ENCODE data around the gene RBM20. TPM values are rescaled to one million over a fixed set of nuclear protein-coding genes. Genes with fewer than 3 reads are reported as not detected.

Gene RBM20
- total RNA-seq, 1 donor: under 0.01 TPM

- no peak for DNase-seq (ENCODE audit: low read depth in 2 of 3, low spot score in 2 of 3)
Measured at GRCh38 chr10:110822712-110823311, 178.7 kb downstream of the RBM20 start.

DNA sequence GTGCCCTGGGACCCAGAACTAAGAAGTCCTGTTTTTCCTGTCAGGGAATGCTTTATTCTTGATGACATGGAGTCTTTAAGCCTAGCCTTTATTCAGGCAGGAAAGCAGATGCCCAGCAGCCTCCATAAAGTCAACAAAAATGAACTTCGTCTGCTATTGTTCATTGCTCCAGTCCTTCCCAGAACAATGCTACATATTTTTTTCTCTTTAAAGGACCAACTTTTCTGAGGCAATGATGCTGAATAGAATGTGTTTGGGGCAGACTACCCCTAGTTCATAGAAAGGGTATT lies 180.0 kb downstream of the RBM20 start:
- no peak for DNase-seq (ENCODE audit: low read depth in 2 of 3, low spot score in 2 of 3)

DNA sequence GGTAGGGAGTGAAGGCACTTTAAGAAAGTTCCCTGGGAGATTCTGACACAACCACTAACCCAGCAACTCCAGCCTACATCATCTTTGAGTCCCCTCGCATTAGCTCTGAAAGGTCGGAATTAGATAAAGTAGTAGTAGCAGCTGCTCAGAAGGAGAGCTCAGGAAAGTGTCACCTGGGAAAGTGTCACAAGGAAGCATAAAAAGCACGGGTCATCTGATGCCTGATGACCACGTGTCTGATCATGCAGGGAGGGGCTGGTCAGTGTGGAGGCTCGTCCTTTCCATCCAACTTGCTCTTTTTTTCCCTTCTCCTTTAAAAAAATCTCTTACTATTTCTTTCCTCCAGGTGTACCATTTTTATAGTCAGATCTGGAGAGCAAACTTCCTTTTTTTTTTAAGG lies 180.5 kb downstream of the RBM20 start:
- no peak for DNase-seq (ENCODE audit: low read depth in 2 of 3, low spot score in 2 of 3)

DNA sequence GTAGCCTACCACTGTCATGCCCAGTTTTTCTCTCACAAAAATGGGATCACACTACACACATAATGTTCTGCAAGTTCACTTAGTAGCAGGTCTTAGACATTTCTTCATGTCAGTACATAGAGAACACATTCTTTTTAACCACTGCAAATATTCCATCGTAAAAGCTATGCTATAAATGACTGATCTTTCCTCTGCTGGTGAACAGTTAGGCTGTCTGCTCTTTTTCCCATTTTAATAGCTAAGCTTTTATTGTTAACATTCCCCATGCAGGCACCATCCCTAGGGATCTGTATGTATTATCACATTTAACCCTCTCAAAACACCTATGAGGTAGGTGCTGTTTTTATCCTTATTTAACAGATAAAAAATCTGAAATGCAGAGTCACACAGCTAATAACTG lies 181.4 kb downstream of the RBM20 start:
- no peak for DNase-seq (ENCODE audit: low read depth in 2 of 3, low spot score in 2 of 3)

DNA sequence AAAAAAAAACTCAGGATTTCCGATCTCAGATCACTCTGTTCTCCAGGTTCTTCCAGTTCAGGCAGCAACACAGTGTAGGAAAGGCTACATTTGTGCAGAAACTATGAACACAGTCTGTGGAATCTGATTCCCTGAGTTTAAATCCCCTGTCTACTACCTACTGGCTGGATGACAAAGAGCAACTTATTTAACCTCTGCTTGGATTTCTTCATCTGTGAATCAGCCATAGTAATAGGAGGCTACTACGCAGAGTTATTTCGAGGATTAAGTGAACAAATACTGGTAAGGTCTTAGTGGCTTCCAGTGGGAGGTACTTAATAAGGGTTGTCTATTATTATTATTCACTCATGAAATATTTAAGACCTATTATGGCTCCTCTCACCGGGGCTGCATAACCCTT lies 183.3 kb downstream of the RBM20 start:
- DNase-seq (ENCODE audit: low read depth in 2 of 3, low spot score in 2 of 3): no peak

DNA sequence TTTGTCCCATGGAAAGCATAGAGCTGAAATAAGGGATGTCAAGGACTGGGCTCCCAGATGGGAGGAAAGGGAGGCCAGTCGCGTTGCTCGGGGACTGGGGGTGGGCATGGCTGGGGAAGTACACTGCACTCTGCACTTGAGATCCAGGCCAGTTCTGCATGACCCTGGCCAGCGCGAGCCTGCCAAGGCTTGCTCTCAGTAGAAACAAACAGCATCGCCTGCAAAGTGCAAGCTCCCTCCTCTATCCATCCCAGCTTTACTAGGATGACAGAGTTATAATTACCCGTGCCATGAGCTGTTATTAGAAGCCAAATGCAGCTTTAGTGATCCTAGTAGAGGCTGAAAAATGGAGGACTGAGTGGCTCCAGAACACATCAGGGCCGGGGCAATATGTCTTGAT lies 183.7 kb downstream of the RBM20 start:
- no peak for DNase-seq (ENCODE audit: low read depth in 2 of 3, low spot score in 2 of 3)

GRCh38 chr10:110828525-110828924 lies 184.4 kb downstream of the RBM20 start:
- no peak for DNase-seq (ENCODE audit: low read depth in 2 of 3, low spot score in 2 of 3)

- no peak for DNase-seq (ENCODE audit: low read depth in 2 of 3, low spot score in 2 of 3)
Measured at GRCh38 chr10:110829721-110830410, 185.7 kb downstream of the RBM20 start.

DNA sequence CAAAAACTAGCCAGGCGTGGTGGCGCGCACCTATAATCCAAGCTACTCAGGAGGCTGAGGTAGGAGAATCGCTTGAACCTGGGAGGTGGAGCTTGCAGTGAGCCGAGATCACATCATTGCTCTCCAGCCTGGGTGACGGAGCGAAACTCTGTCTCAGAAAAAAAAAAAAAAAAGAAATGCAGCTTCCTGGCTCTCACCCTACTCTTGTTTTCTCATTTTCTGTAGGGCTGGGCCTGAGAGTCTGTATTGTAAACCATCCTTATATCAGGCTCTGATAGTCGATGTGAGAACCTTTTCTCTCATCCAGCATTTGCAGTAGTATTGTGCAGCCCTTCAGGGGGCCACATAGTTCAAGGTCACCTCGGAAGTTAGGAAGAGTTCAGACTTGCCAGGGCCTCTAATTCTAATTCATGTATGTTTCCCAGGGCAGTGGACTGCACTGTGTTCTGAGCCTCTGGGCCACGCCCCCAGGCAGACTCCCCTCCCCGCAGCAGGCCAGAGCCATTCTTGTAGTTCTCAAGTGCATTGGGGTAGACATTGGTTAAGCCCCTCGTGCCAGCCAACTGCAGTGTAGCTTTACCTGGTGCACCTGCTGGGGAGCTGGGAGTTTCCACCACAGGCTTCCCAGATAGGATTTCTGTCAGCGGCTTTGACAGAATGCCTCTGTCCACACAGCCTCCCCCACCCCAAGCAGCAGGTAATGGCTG lies 189.3 kb downstream of the RBM20 start:
- DNase-seq (ENCODE audit: low read depth in 2 of 3, low spot score in 2 of 3): no peak

GRCh38 chr10:110833941-110834628 lies 189.9 kb downstream of the RBM20 start:
- no peak for DNase-seq (ENCODE audit: low read depth in 2 of 3, low spot score in 2 of 3)

DNA sequence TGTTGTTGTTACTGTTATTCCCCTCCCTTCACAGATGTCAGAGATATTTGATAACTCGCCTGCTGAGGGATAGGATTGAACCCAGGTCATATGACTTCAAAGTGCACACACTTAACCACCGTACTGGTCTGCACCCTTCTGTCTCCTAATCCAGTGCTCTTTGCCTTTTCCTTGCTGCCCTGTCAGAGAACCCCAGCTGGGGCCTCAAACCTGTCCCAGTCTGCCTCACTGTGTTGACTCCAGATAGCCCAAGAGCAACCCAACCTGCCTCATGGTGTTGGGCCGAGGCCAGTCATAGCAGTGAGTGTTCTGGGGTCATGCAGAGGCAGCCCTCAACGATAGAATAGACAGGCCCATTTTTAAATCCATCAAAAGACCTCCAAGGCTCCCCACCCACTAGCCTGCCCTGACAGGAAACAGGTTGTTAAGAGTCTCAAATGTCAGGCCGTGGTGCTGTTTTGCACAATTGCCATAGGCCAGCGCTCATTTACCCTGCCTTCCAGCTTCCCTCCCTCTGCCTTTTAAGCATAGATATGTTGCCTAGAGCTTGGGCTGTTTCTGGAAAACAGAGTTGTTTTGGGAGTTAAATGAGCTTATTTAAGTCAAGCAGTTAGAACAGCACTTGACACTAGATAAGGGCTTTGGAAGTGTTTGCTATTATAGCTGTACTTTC lies 190.6 kb downstream of the RBM20 start:
- DNase-seq (ENCODE audit: low read depth in 2 of 3, low spot score in 2 of 3): peak in 1 of 3 donors; percentile 81

- DNase-seq (ENCODE audit: low read depth in 2 of 3, low spot score in 2 of 3): no peak
Measured at GRCh38 chr10:110835841-110836240, 191.7 kb downstream of the RBM20 start.

DNA sequence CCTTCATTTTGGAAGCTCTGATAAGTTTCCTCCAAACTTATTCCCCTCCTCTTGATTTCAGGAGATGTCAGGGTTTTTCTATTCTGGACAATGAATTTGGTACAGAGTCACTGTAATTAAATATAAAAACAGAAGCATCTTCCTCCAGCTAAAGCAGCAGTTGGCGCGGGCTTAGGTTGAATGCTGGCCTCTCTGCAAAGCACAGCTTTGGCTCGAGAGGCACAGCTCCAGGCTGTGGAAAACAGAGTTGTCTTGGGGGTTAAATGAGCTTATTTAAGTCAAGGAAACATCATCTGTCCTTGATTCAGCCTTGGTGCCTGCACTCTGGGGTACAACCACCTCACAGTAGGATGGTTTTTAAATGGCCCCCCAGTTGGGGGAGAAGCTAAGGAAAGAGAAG lies 192.6 kb downstream of the RBM20 start:
- no peak for DNase-seq (ENCODE audit: low read depth in 2 of 3, low spot score in 2 of 3)

- no peak for DNase-seq (ENCODE audit: low read depth in 2 of 3, low spot score in 2 of 3)
Measured at GRCh38 chr10:110837418-110838171, 193.5 kb downstream of the RBM20 start.

- DNase-seq (ENCODE audit: low read depth in 2 of 3, low spot score in 2 of 3): no peak
Measured at GRCh38 chr10:110840225-110840922, 196.2 kb downstream of the RBM20 start.

GRCh38 chr10:110840923-110841428 lies 196.8 kb downstream of the RBM20 start:
- DNase-seq (ENCODE audit: low read depth in 2 of 3, low spot score in 2 of 3): no peak

DNA sequence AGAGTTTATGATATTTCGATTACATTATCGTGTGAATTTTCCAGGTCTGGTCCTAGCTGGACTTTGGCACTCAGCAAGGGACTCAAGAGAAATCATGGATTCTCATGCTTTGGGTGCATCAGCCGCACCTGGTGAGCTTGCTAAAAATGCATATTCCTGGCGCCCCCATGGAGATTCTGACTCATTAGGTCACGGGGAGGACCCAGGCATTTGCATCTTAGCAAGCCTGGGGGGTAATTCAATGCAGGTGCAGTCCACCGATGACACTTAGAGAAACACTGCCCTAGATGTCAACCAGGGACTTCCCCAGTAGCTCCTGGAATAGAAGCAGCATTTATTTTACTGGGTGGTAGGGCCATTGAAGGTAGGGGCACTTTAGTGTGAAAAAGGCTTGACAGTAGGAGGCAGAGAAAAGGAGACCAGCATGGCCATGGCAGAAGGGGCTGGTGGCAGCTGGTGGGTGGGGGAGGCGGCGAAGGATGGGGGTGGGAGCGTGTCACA lies 197.7 kb downstream of the RBM20 start:
- no peak for DNase-seq (ENCODE audit: low read depth in 2 of 3, low spot score in 2 of 3)

- DNase-seq (ENCODE audit: low read depth in 2 of 3, low spot score in 2 of 3): no peak
Measured at GRCh38 chr10:110842326-110842904, 198.3 kb downstream of the RBM20 start.

DNA sequence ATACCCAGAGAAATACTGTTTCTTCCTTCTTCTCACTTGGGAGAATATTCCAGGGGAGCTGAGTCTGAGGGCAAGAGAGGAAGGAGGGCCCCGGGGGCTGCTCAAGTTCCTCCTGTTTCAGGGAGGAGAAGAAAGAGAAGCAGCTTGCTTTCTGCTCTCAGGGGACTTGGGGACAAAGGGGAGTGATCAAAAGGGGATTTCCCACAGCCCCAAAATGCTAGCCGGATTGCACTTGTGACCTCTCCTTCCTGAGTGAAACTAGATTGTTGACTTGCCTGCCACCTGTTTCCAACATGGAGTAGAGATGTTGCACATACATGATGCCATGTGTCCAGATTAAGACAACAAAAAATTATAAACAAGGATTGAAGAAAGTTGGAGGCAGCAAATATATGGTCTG lies 198.9 kb downstream of the RBM20 start:
- DNase-seq (ENCODE audit: low read depth in 2 of 3, low spot score in 2 of 3): peak in 2 of 3 donors; percentile 82 to 83

All from hematopoietic multipotent progenitor cell (in vitro differentiated cells).